Lung microvascular endothelial cell (primary cell): ENCODE results near the gene CYP2W1. TPM values are rescaled to one million over a fixed set of nuclear protein-coding genes. Genes with fewer than 3 reads are reported as not detected.
"Not testable (repeated sequence)": the region's sequence is repeated elsewhere in the genome, so short reads cannot be mapped to it uniquely, and the experiment has no call there.

Source experiments
- DNase-seq, 2 donors: peaks; one replicate each; pipeline versions ENCODE4 v3.0.0 to v3.0.0-alpha.2; 2010; ENCODE audit warnings: low read depth in 2 of 2
- total RNA-seq: library from RNA; depleted of rRNA; stranded (reverse); fragments of >200 nt; gene quantifications from 2 replicates; pipeline ENCODE4 v1.2.1, GENCODE V29; 2014

The CYP2W1 gene
- total RNA-seq, 1 donor from 2014 or later = not detected

- peak; percentile 89 to 93 for DNase-seq
These were observed 45.2 kb downstream of the CYP2W1 start for GRCh38 chr7:1028044-1028770.

GRCh38 chr7:1028775-1029636 lies 46.0 kb downstream of the CYP2W1 start:
- DNase-seq = peak; percentile 91 to 93

- no peak for DNase-seq
These were observed 46.9 kb downstream of the CYP2W1 start for GRCh38 chr7:1029637-1030443.

GRCh38 chr7:1030444-1031070 lies 47.6 kb downstream of the CYP2W1 start:
- DNase-seq = no peak

GRCh38 chr7:1031716-1032455 lies 48.9 kb downstream of the CYP2W1 start:
- DNase-seq = no peak

- no peak for DNase-seq
These were observed 49.7 kb downstream of the CYP2W1 start for GRCh38 chr7:1032536-1033181.

- no peak for DNase-seq
These were observed 50.7 kb downstream of the CYP2W1 start for GRCh38 chr7:1033546-1034145.

GRCh38 chr7:1034769-1035168 lies 51.8 kb downstream of the CYP2W1 start:
- not testable (repeated sequence) for DNase-seq

- not testable (repeated sequence) for DNase-seq
These were observed 53.4 kb downstream of the CYP2W1 start for GRCh38 chr7:1036164-1036928.

Other genes with a start within 250 kb of the CYP2W1 start
- 73.0 and 94.8 TPM in 2 replicates for gene SUN1, start 150.7 kb upstream of the CYP2W1 start, total RNA-seq
- 34.2 and 38.3 TPM in 2 replicates for gene GET4, start 106.6 kb upstream of the CYP2W1 start, total RNA-seq
- gene ADAP1, start 28.5 kb upstream of the CYP2W1 start, total RNA-seq = 1.7 and 3.2 TPM in 2 replicates
- 3.9 and 5.4 TPM in 2 replicates for gene COX19, start 7.6 kb upstream of the CYP2W1 start, total RNA-seq
- gene GPR146, start 61.4 kb downstream of the CYP2W1 start, total RNA-seq = 24.0 and 90.3 TPM in 2 replicates
- gene GPER1, start 104.9 kb downstream of the CYP2W1 start, total RNA-seq = 1.1 and 1.2 TPM in 2 replicates
- 6.5 and 14.1 TPM in 2 replicates for gene ZFAND2A, start 177.0 kb downstream of the CYP2W1 start, total RNA-seq
- gene UNCX, start 249.7 kb downstream of the CYP2W1 start, total RNA-seq = not detected in 2 replicates